Astrocyte (in vitro differentiated cells and primary cell): ENCODE data around the gene HEATR9. TPM values are rescaled to one million over a fixed set of nuclear protein-coding genes. Genes with fewer than 3 reads are reported as not detected.

Experiments used
- DNase-seq: peaks from one replicate; pipeline ENCODE4 v3.0.0-alpha.2; 2010; ENCODE audit warnings: low read depth
- FAIRE-seq: peaks from 2 replicates; lab custom pipeline; 2011; peaks lifted over from hg19 to GRCh38; lab: Jason Lieb, UNC
- H2AFZ ChIP-seq: 2 replicates; pipeline ENCODE4 v1.6.0; 2012; ENCODE audit warnings: low read depth, low read length, inconsistent platforms
- H3K27ac ChIP-seq: 2 replicates; pipeline ENCODE4 v1.5.1; 2011; ENCODE audit warnings: low read depth, low read length, inconsistent platforms
- H3K27me3 ChIP-seq: 2 replicates; pipeline ENCODE4 v1.6.0; 2011; ENCODE audit warnings: low read length, inconsistent platforms; ENCODE audit not compliant: insufficient read depth
- H3K36me3 ChIP-seq: 2 replicates; pipeline ENCODE4 v1.5.1; 2011; ENCODE audit warnings: low read length, inconsistent platforms; ENCODE audit not compliant: insufficient read depth
- H3K4me1 ChIP-seq: 2 replicates; pipeline ENCODE4 v1.5.1; 2011; ENCODE audit warnings: low read length, inconsistent platforms; ENCODE audit not compliant: insufficient read depth
- H3K4me2 ChIP-seq: 2 replicates; pipeline ENCODE4 v1.6.0; 2012; ENCODE audit warnings: low read length, inconsistent platforms
- H3K4me3 ChIP-seq: 2 replicates; pipeline ENCODE4 v1.5.1; 2011; ENCODE audit warnings: low read depth, mild to moderate bottlenecking, low read length, inconsistent platforms; ENCODE audit not compliant: insufficient read depth
- H3K79me2 ChIP-seq: 2 replicates; pipeline ENCODE4 v1.6.0; 2012; ENCODE audit warnings: mild to moderate bottlenecking, low read length, inconsistent platforms; ENCODE audit not compliant: insufficient read depth
- H3K9ac ChIP-seq: 2 replicates; pipeline ENCODE4 v1.6.0; 2012; ENCODE audit warnings: mild to moderate bottlenecking, low read length, inconsistent platforms
- H3K9me3 ChIP-seq: 2 replicates; pipeline ENCODE4 v1.5.1; 2012; ENCODE audit warnings: low read depth, mild to moderate bottlenecking, low read length, inconsistent platforms; ENCODE audit not compliant: insufficient read depth
- H4K20me1 ChIP-seq: 2 replicates; pipeline ENCODE4 v1.6.0; 2012; ENCODE audit warnings: low read length, inconsistent platforms; ENCODE audit not compliant: insufficient read depth
- H3K27ac Mint-ChIP-seq: one replicate; pipeline ENCODE4 v1.8.0; 2021; ENCODE audit warnings: mild to moderate bottlenecking, mixed read lengths; ENCODE audit not compliant: unreplicated experiment
- H3K27me3 Mint-ChIP-seq: one replicate; pipeline ENCODE4 v1.8.0; 2021; ENCODE audit warnings: low read depth, mixed read lengths; ENCODE audit not compliant: unreplicated experiment
- H3K36me3 Mint-ChIP-seq: one replicate; pipeline ENCODE4 v1.8.0; 2021; ENCODE audit warnings: low read depth, mixed read lengths; ENCODE audit not compliant: unreplicated experiment
- H3K4me1 Mint-ChIP-seq: one replicate; pipeline ENCODE4 v1.8.0; 2021; ENCODE audit warnings: low read depth, mixed read lengths; ENCODE audit not compliant: unreplicated experiment
- H3K4me3 Mint-ChIP-seq: one replicate; pipeline ENCODE4 v1.8.0; 2021; ENCODE audit warnings: mild to moderate bottlenecking, moderate library complexity, mixed read lengths; ENCODE audit not compliant: unreplicated experiment
- H3K9me3 Mint-ChIP-seq: one replicate; pipeline ENCODE4 v1.8.0; 2021; ENCODE audit warnings: mild to moderate bottlenecking, mixed read lengths; ENCODE audit not compliant: unreplicated experiment
- EZH2 ChIP-seq: IDR thresholded peaks from 2 replicates; pipeline ENCODE4 v1.6.1; 2012; ENCODE audit warnings: mild to moderate bottlenecking, low read length, inconsistent platforms; ENCODE audit not compliant: insufficient read depth
- total RNA-seq: library from RNA; stranded (reverse); gene quantifications from 2 replicates; pipeline ENCODE4 v1.2.1, GENCODE V29; 2021
- TF ChIP-seq, protein P1 (sequence below): IDR thresholded peaks from 2 replicates; pipeline ENCODE4 v1.5.1; 2011; ENCODE audit warnings: low read depth, mild to moderate bottlenecking, inconsistent platforms, low read length, moderate library complexity; ENCODE audit not compliant: insufficient read depth

The HEATR9 gene
- total RNA-seq, 1 donor from 2014 or later, result not detected

DNA sequence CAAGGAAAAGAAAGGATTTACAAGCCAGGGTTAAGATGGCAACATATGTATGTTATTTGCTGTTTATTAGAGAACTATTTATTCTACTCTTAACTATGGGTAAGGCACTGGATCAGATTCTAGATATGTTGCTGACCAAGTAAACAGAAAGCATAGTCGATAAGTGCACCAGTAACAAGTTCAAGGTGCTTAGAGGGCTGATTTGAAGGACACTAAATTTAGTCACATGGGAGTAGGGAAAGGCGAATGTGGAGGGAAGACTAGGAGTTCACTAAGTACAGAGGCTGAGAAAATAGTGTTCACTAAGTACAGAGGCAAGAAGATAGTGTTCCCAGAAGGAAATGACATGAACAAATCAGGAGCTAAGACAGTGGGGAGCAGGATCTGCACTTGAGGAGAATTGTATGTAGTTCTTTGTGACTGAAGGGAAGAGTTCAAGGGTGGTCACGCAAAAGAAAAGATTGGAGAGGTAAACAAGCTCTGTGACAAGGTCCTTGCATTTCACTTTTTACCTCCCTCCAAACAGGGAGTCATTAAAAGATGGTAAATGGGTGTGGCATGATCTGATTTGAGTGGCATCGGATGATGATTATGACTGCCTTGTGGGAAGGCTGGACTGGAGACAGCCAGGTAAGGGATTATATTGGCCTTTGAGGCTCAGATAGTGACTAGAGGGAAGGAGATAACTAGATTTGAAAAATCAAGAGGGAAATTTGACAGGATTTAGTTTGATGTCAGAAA lies 20.9 kb downstream of the HEATR9 start:
- H3K4me1 Mint-ChIP-seq, result peaks cover 12% of the 10 kb centered on the region
- TF ChIP-seq, protein P1, sequence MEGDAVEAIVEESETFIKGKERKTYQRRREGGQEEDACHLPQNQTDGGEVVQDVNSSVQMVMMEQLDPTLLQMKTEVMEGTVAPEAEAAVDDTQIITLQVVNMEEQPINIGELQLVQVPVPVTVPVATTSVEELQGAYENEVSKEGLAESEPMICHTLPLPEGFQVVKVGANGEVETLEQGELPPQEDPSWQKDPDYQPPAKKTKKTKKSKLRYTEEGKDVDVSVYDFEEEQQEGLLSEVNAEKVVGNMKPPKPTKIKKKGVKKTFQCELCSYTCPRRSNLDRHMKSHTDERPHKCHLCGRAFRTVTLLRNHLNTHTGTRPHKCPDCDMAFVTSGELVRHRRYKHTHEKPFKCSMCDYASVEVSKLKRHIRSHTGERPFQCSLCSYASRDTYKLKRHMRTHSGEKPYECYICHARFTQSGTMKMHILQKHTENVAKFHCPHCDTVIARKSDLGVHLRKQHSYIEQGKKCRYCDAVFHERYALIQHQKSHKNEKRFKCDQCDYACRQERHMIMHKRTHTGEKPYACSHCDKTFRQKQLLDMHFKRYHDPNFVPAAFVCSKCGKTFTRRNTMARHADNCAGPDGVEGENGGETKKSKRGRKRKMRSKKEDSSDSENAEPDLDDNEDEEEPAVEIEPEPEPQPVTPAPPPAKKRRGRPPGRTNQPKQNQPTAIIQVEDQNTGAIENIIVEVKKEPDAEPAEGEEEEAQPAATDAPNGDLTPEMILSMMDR, result no peak
- no peak for TF ChIP-seq EZH2
- Histone ChIP-seq H3K4me2 (no peak overlapping the region), H3K36me3 (peaks cover 38% of the 10 kb centered on the region), H3K9ac (no peak overlapping the region), H2AFZ (no peak overlapping the region), H3K9me3 (no peaks in the 10 kb centered on the region), H3K4me3 (no peak overlapping the region), H3K79me2 (peaks cover 4% of the 10 kb centered on the region), H3K27me3 (no peaks in the 10 kb centered on the region), H3K27ac (no peak overlapping the region), H3K4me1 (no peaks in the 10 kb centered on the region), H4K20me1 (peaks cover 53% of the 10 kb centered on the region)
- FAIRE-seq (no peak), DNase-seq (no peak)
- no peak overlapping the region for H3K4me3 Mint-ChIP-seq
- H3K9me3 Mint-ChIP-seq, result no peaks in the 10 kb centered on the region
- no peak overlapping the region for H3K27ac Mint-ChIP-seq
- H3K36me3 Mint-ChIP-seq, result peaks cover 12% of the 10 kb centered on the region
- H3K27me3 Mint-ChIP-seq, result no peaks in the 10 kb centered on the region

DNA sequence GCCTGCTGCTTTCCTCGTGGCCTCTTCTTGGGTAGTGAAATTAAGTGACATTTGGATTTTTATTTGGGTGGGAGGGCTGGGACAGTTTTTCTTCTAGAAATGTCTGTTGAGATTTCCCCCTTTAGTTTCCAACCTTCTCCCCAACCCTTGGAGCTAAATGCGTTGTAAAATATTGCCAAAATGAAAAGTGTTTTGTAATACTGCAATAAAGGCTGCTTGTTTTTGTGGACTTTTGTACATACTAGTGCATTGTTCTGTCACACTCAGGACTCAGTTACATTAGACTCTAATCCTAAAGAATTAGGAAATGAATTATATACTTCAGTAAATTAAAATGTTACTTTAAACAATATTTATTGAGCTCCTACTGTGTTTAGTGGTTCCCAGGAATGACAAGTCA lies 21.7 kb downstream of the HEATR9 start:
- Mint-ChIP-seq H3K4me1 (peaks cover 14% of the 10 kb centered on the region), H3K4me3 (no peak overlapping the region), H3K9me3 (no peaks in the 10 kb centered on the region), H3K27ac (no peak overlapping the region), H3K36me3 (peaks cover 12% of the 10 kb centered on the region), H3K27me3 (no peaks in the 10 kb centered on the region)
- Histone ChIP-seq H3K9me3 (no peaks in the 10 kb centered on the region), H3K4me3 (no peak overlapping the region), H3K27me3 (no peaks in the 10 kb centered on the region), H3K27ac (no peak overlapping the region), H2AFZ (no peak overlapping the region), H3K36me3 (peaks cover 43% of the 10 kb centered on the region), H3K4me1 (no peaks in the 10 kb centered on the region), H4K20me1 (peaks cover 61% of the 10 kb centered on the region), H3K9ac (no peak overlapping the region), H3K4me2 (no peak overlapping the region), H3K79me2 (peaks cover 8% of the 10 kb centered on the region)
- DNase-seq (no peak), FAIRE-seq (no peak)
- TF ChIP-seq, protein P1, result no peak
- TF ChIP-seq EZH2, result no peak
